ENCODE results near the gene RIT2. TPM values are rescaled to one million over a fixed set of nuclear protein-coding genes. Genes with fewer than 3 reads are reported as not detected.

The RIT2 gene
- total RNA-seq, 1 experiment from 2014 or later, result not detected

GRCh38 chr18:42901161-42901560 is 214.3 kb downstream of the RIT2 start:
- Mint-ChIP-seq H3K27ac (ENCODE audit: unreplicated experiment) (no peak overlapping the region), H3K4me3 (ENCODE audit: low read depth, unreplicated experiment) (no peak overlapping the region), H3K36me3 (ENCODE audit: insufficient read depth, unreplicated experiment) (peaks cover 5% of the 10 kb centered on the region), H3K27me3 (ENCODE audit: unreplicated experiment) (no peaks in the 10 kb centered on the region), H3K4me1 (ENCODE audit: low read depth, unreplicated experiment) (peaks cover 34% of the 10 kb centered on the region), H3K9me3 (ENCODE audit: low read depth, unreplicated experiment) (no peaks in the 10 kb centered on the region)
- no peak for DNase-seq
- no peak for TF ChIP-seq CTCF (IDR thresholded peaks at IDR 0.05; ENCODE audit: unreplicated experiment)
- CTCF ChIA-PET, result interaction anchor here (0.6 kb wide), 1 partner anchor 266 kb away, joined by 5 read pairs; no protein-coding TSS in a partner anchor
- intact Hi-C loops (cut with micrococcal nuclease; ENCODE audit: unreplicated experiment), result no loop called here
- BruUV-seq (replicated peaks), result no TSS peak

- H3K9me3 Mint-ChIP-seq (ENCODE audit: low read depth, unreplicated experiment), result no peaks in the 10 kb centered on the region
- DNase-seq, result no peak
- H3K27me3 Mint-ChIP-seq (ENCODE audit: unreplicated experiment), result no peaks in the 10 kb centered on the region
- H3K27ac Mint-ChIP-seq (ENCODE audit: unreplicated experiment), result no peak overlapping the region
- H3K4me3 Mint-ChIP-seq (ENCODE audit: low read depth, unreplicated experiment), result no peak overlapping the region
- intact Hi-C loops (cut with micrococcal nuclease; ENCODE audit: unreplicated experiment), result loop anchor here (10.0 kb wide), 1 partner anchor 109 kb away; no protein-coding TSS in a partner anchor
- CTCF ChIA-PET, result no interaction called here
- peaks cover 33% of the 10 kb centered on the region for H3K4me1 Mint-ChIP-seq (ENCODE audit: low read depth, unreplicated experiment)
- H3K36me3 Mint-ChIP-seq (ENCODE audit: insufficient read depth, unreplicated experiment), result peaks cover 5% of the 10 kb centered on the region
- TF ChIP-seq CTCF (IDR thresholded peaks at IDR 0.05; ENCODE audit: unreplicated experiment), result no peak
- no TSS peak for BruUV-seq (replicated peaks)
Measured at GRCh38 chr18:42893977-42894376, 221.5 kb downstream of the RIT2 start.

GRCh38 chr18:42892181-42892580 is 223.3 kb downstream of the RIT2 start:
- DNase-seq, result no peak
- H3K4me1 Mint-ChIP-seq (ENCODE audit: low read depth, unreplicated experiment), result peaks cover 22% of the 10 kb centered on the region
- CTCF ChIA-PET, result no interaction called here
- no TSS peak for BruUV-seq (replicated peaks)
- intact Hi-C loops (cut with micrococcal nuclease; ENCODE audit: unreplicated experiment), result loop anchor here (10.0 kb wide), 1 partner anchor 107 kb away; no protein-coding TSS in a partner anchor
- H3K9me3 Mint-ChIP-seq (ENCODE audit: low read depth, unreplicated experiment), result no peaks in the 10 kb centered on the region
- H3K27ac Mint-ChIP-seq (ENCODE audit: unreplicated experiment), result no peak overlapping the region
- TF ChIP-seq CTCF (IDR thresholded peaks at IDR 0.05; ENCODE audit: unreplicated experiment), result no peak
- H3K4me3 Mint-ChIP-seq (ENCODE audit: low read depth, unreplicated experiment), result no peak overlapping the region
- no peaks in the 10 kb centered on the region for H3K27me3 Mint-ChIP-seq (ENCODE audit: unreplicated experiment)
- no peaks in the 10 kb centered on the region for H3K36me3 Mint-ChIP-seq (ENCODE audit: insufficient read depth, unreplicated experiment)

- no peak for DNase-seq
- Mint-ChIP-seq H3K4me3 (ENCODE audit: low read depth, unreplicated experiment) (no peak overlapping the region), H3K36me3 (ENCODE audit: insufficient read depth, unreplicated experiment) (no peaks in the 10 kb centered on the region), H3K27me3 (ENCODE audit: unreplicated experiment) (no peaks in the 10 kb centered on the region), H3K9me3 (ENCODE audit: low read depth, unreplicated experiment) (no peaks in the 10 kb centered on the region), H3K4me1 (ENCODE audit: low read depth, unreplicated experiment) (peaks cover 17% of the 10 kb centered on the region), H3K27ac (ENCODE audit: unreplicated experiment) (no peak overlapping the region)
- no peak for TF ChIP-seq CTCF (IDR thresholded peaks at IDR 0.05; ENCODE audit: unreplicated experiment)
- CTCF ChIA-PET, result no interaction called here
- intact Hi-C loops (cut with micrococcal nuclease; ENCODE audit: unreplicated experiment), result loop anchor here (10.0 kb wide), 1 partner anchor 107 kb away; no protein-coding TSS in a partner anchor
- no TSS peak for BruUV-seq (replicated peaks)
Measured at GRCh38 chr18:42891705-42892104, 223.8 kb downstream of the RIT2 start.
